HCT116 (cell line): ENCODE results near the gene PLEKHG1. TPM values are rescaled to one million over a fixed set of nuclear protein-coding genes. Genes with fewer than 3 reads are reported as not detected.

ENCODE experiments used
- ATAC-seq: fragments of 200-7000 bp; cut with Tn5 transposase; 2 replicates; pipeline ENCODE4 v1.9.1; 2020; ENCODE audit warnings: mild to moderate bottlenecking, moderate library complexity
- BruUV-seq: library from RNA; stranded (reverse); fragments of 400-500 nt; replicated peaks from 2 replicates; lab custom pipeline; 2021; lab: Mats Ljungman, UMichigan
- CTCF ChIA-PET: fragments of 300-600 bp; sonication (Branson Sonifier 250); formaldehyde crosslinking; loops from one replicate; lab custom pipeline; 2021; ENCODE audit warnings: antibody characterized with exemption; lab: Charles Lee
- POLR2A ChIA-PET: fragments of 300-600, 350-600 bp; sonication (Branson Sonifier 250); formaldehyde crosslinking; loops from one replicate; lab custom pipeline; 2021; ENCODE audit warnings: antibody characterized with exemption; lab: Charles Lee
- RAD21 ChIA-PET, 2 experiments: fragments of 300-600 bp; sonication (Branson Sonifier 250); formaldehyde crosslinking; loops; one replicate each; lab custom pipeline; 2023; ENCODE audit warnings: low total read pairs in 2 of 2; ENCODE audit not compliant: uncharacterized antibody in 2 of 2, unreplicated experiment in 2 of 2, low non-redundant PET in 1 of 2; lab: Charles Lee
- DNase-seq: peaks from one replicate; pipeline ENCODE4 v3.0.0-alpha.2; 2010; ENCODE audit warnings: low read depth, low spot score
- H2AFZ ChIP-seq: fragments of 200-600 bp; shearing (Covaris generic), sonication (generic); 2 replicates; pipeline ENCODE4 v1.6.1; 2017; ENCODE audit warnings: low read depth, mixed run types, mixed read lengths, antibody characterized with exemption, low read length; ENCODE audit not compliant: poor library complexity, severe bottlenecking
- H3K27ac ChIP-seq: 2 replicates; pipeline ENCODE4 v1.5.1; 2012; ENCODE audit warnings: low read depth, low read length
- H3K27me3 ChIP-seq: fragments of 200-600 bp; sonication (generic); 2 replicates; pipeline ENCODE4 v1.6.1; 2016; ENCODE audit warnings: mixed run types, low read length, mixed read lengths; ENCODE audit not compliant: insufficient read depth
- H3K36me3 ChIP-seq, 2 experiments: fragments of 200-500 bp in 1 of 2; fragments of 200-600 bp in 1 of 2; sonication (Bioruptor generic) in 1 of 2; sonication (generic) in 1 of 2; 2 replicates each; pipeline versions ENCODE4 v1.5.1 to v1.6.1; 2014 to 2016; ENCODE audit warnings: low read length in 2 of 2, inconsistent platforms in 1 of 2, mixed read lengths in 1 of 2, mixed run types in 1 of 2; ENCODE audit not compliant: insufficient read depth in 2 of 2, control insufficient read depth in 1 of 2
- H3K4me1 ChIP-seq, 2 experiments: fragments of 200-600 bp in 1 of 2; sonication (generic) in 1 of 2; 2 replicates each; pipeline versions ENCODE4 v1.5.1 to v1.6.1; 2012 to 2017; ENCODE audit warnings: low read length in 2 of 2, inconsistent platforms in 1 of 2, mild to moderate bottlenecking in 1 of 2, mixed read lengths in 1 of 2, mixed run types in 1 of 2, moderate library complexity in 1 of 2; ENCODE audit not compliant: insufficient read depth in 2 of 2, control insufficient read depth in 1 of 2
- H3K4me2 ChIP-seq: fragments of 200-600 bp; sonication (generic); 2 replicates; pipeline ENCODE4 v1.6.1; 2017; ENCODE audit warnings: mixed run types, low read length, mixed read lengths
- H3K4me3 ChIP-seq, 2 experiments: fragments of 200-600 bp in 1 of 2; sonication (generic) in 1 of 2; replicated peaks in 1 of 2; 2 replicates each; pipeline ENCODE4 v1.5.1; 2011 to 2016; ENCODE audit warnings: low read length in 2 of 2, control low read depth in 1 of 2, low read depth in 1 of 2, mild to moderate bottlenecking in 1 of 2, mixed read lengths in 1 of 2, mixed run types in 1 of 2
- H3K79me2 ChIP-seq: fragments of 200-600 bp; sonication (generic); 2 replicates; pipeline ENCODE4 v1.6.1; 2017; ENCODE audit warnings: mild to moderate bottlenecking, mixed run types, low read length, moderate library complexity, mixed read lengths; ENCODE audit not compliant: insufficient read depth
- H3K9ac ChIP-seq: fragments of 200-600 bp; sonication (generic); 2 replicates; pipeline ENCODE4 v1.6.1; 2016; ENCODE audit warnings: low read length, mixed read lengths
- H3K9me2 ChIP-seq: fragments of 200-600 bp; sonication (generic), shearing (Covaris generic); 2 replicates; pipeline ENCODE4 v1.6.1; 2017; ENCODE audit warnings: mixed run types, mild to moderate bottlenecking, moderate library complexity; ENCODE audit not compliant: insufficient read depth
- H3K9me3 ChIP-seq, 2 experiments: fragments of 200-500 bp in 1 of 2; fragments of 200-600 bp in 1 of 2; sonication (Bioruptor generic) in 1 of 2; sonication (generic) in 1 of 2; 2 replicates each; pipeline ENCODE4 v1.6.1; 2014 to 2017; ENCODE audit warnings: low read length in 2 of 2, mixed read lengths in 2 of 2, inconsistent platforms in 1 of 2, low read depth in 1 of 2, mild to moderate bottlenecking in 1 of 2, mixed run types in 1 of 2, moderate library complexity in 1 of 2; ENCODE audit not compliant: control insufficient read depth in 1 of 2, insufficient read depth in 1 of 2
- H4K20me1 ChIP-seq: fragments of 200-600 bp; sonication (generic), shearing (Covaris generic); 2 replicates; pipeline ENCODE4 v1.6.1; 2017; ENCODE audit warnings: mixed run types, mild to moderate bottlenecking, moderate library complexity; ENCODE audit not compliant: insufficient read depth
- CEBPB ChIP-seq: IDR thresholded peaks from 2 replicates; pipeline ENCODE4 v1.6.1; 2012; ENCODE audit warnings: low read depth
- EGR1 ChIP-seq: IDR thresholded peaks from 2 replicates; pipeline ENCODE4 v1.6.1; 2012; ENCODE audit warnings: low read depth
- ELF1 ChIP-seq: IDR thresholded peaks from 2 replicates; pipeline ENCODE4 v1.6.1; 2012; ENCODE audit warnings: low read depth, borderline replicate concordance
- EZH2phosphoT487 ChIP-seq: fragments of 200-600 bp; IDR thresholded peaks from 2 replicates; pipeline ENCODE4 v1.6.1; 2018; ENCODE audit warnings: antibody characterized with exemption, borderline replicate concordance
- POLR2AphosphoS5 ChIP-seq: IDR thresholded peaks from 2 replicates; pipeline ENCODE4 v1.6.1; 2011; ENCODE audit warnings: mild to moderate bottlenecking, low read depth, low read length, moderate library complexity
- RAD21 ChIP-seq: IDR thresholded peaks from 2 replicates; pipeline ENCODE4 v1.6.1; 2012; ENCODE audit warnings: low read depth, mild to moderate bottlenecking
- REST ChIP-seq: IDR thresholded peaks from 2 replicates; pipeline ENCODE4 v1.6.1; 2012; ENCODE audit warnings: low read depth
- SIN3A ChIP-seq: IDR thresholded peaks from 2 replicates; pipeline ENCODE4 v1.6.1; 2012; ENCODE audit warnings: low read depth
- SRF ChIP-seq: IDR thresholded peaks from 2 replicates; pipeline ENCODE4 v1.6.1; 2012; ENCODE audit warnings: low read depth
- TCF7L2 ChIP-seq: IDR thresholded peaks from 2 replicates; pipeline ENCODE4 v1.7.0; 2011; ENCODE audit warnings: borderline replicate concordance, inconsistent platforms; ENCODE audit not compliant: insufficient read depth, insufficient read length; ENCODE audit errors: extremely low read depth
- ZNF274 ChIP-seq: fragments of 200-500 bp; sonication (Bioruptor generic); IDR thresholded peaks from 2 replicates; pipeline ENCODE4 v1.6.1; 2014; ENCODE audit warnings: mild to moderate bottlenecking, low read depth, low read length, inconsistent platforms
- intact Hi-C: fragments of 100-400 bp; cut with micrococcal nuclease; formaldehyde crosslinking; loops from 2 replicates; pipeline ENCODE4 v1.10.0; 2022
- total RNA-seq: library from RNA; stranded (reverse); gene quantifications from one replicate; pipeline ENCODE4 v1.2.1, GENCODE V29; 2021; ENCODE audit not compliant: unreplicated experiment

Gene PLEKHG1
- total RNA-seq, 1 experiment from 2014 or later, result 10.4 TPM

GRCh38 chr6:150632785-150633485 lies 33.2 kb downstream of the PLEKHG1 start:
- RAD21 ChIA-PET, result no interaction called here
- no peak overlapping the region for H2AFZ ChIP-seq
- H3K4me1 ChIP-seq, result no peaks in the 10 kb centered on the region
- H4K20me1 ChIP-seq, result no peaks in the 10 kb centered on the region
- no peak overlapping the region for H3K27ac ChIP-seq
- POLR2A ChIA-PET, result no interaction called here
- no peak overlapping the region for H3K4me3 ChIP-seq
- no TSS peak for BruUV-seq
- no peaks in the 10 kb centered on the region for H3K36me3 ChIP-seq
- no peak overlapping the region for H3K9ac ChIP-seq
- no peaks in the 10 kb centered on the region for H3K27me3 ChIP-seq
- intact Hi-C loops, result no loop called here
- no peak for DNase-seq
- CTCF ChIA-PET, result no interaction called here
- H3K9me3 ChIP-seq, result no peaks in the 10 kb centered on the region
- H3K9me2 ChIP-seq, result no peaks in the 10 kb centered on the region
- H3K4me2 ChIP-seq, result no peak overlapping the region
- ATAC-seq, result no peak
- no peaks in the 10 kb centered on the region for H3K79me2 ChIP-seq
- no peak for TF ChIP-seq RAD21
- no peak for TF ChIP-seq SIN3A
- TF ChIP-seq EZH2phosphoT487, result no peak
- no peak for TF ChIP-seq REST
- no peak for TF ChIP-seq ELF1
- TF ChIP-seq EGR1, result no peak
- TF ChIP-seq ZNF274, result no peak
- no peak for TF ChIP-seq SRF
- no peak for TF ChIP-seq POLR2AphosphoS5
- TF ChIP-seq CEBPB, result no peak
- no peak for TF ChIP-seq TCF7L2
